Activated CD8-positive, alpha-beta T cell treated with anti-CD3 and anti-CD28 coated beads, Interleukin-2, amount 10 ng/mL, durations not matched to agents 7 days and 5 days (primary cell): ENCODE results near the gene AANAT. TPM values are rescaled to one million over a fixed set of nuclear protein-coding genes. Genes with fewer than 3 reads are reported as not detected.

Experiments used
- ATAC-seq: fragments of 150-1000 bp; cut with Tn5 transposase; one replicate; pipeline ENCODE4 v1.10.0; 2021; ENCODE audit warnings: moderate library complexity
- CTCF ChIA-PET: fragments of 350-600 bp; sonication (Branson Sonifier 250); formaldehyde crosslinking; loops from one replicate; lab custom pipeline; 2021; ENCODE audit warnings: antibody characterized with exemption; lab: Charles Lee
- POLR2A ChIA-PET: fragments of 350-600 bp; sonication (Branson Sonifier 250); formaldehyde crosslinking; loops from one replicate; lab custom pipeline; 2021; ENCODE audit warnings: antibody characterized with exemption; lab: Charles Lee
- DNase-seq: peaks from one replicate; pipeline ENCODE4 v3.0.0-alpha.2; 2020
- H3K27ac Mint-ChIP-seq: one replicate; pipeline ENCODE4 v1.8.0; 2021; ENCODE audit warnings: mild to moderate bottlenecking, mixed read lengths
- H3K27me3 Mint-ChIP-seq: one replicate; pipeline ENCODE4 v1.8.0; 2021; ENCODE audit warnings: low read depth, mixed read lengths
- H3K36me3 Mint-ChIP-seq: one replicate; pipeline ENCODE4 v1.8.0; 2021; ENCODE audit warnings: low read depth, mixed read lengths
- H3K4me1 Mint-ChIP-seq: one replicate; pipeline ENCODE4 v1.8.0; 2021; ENCODE audit warnings: low read depth, mixed read lengths
- H3K4me3 Mint-ChIP-seq: one replicate; pipeline ENCODE4 v1.8.0; 2021; ENCODE audit warnings: mild to moderate bottlenecking, mixed read lengths
- H3K9me3 Mint-ChIP-seq: one replicate; pipeline ENCODE4 v1.8.0; 2022; ENCODE audit warnings: mixed read lengths; ENCODE audit not compliant: insufficient read depth
- total RNA-seq, 2 experiments: library from RNA; stranded (reverse); gene quantifications; one replicate each; pipeline ENCODE4 v1.2.3, GENCODE V29; 2021

AANAT gene
- total RNA-seq, 2 experiments from 2014 or later: not detected

GRCh38 chr17:76471498-76472257 is 4.3 kb downstream of the AANAT start:
- Mint-ChIP-seq H3K9me3 (no peaks in the 10 kb centered on the region), H3K36me3 (peaks cover 22% of the 10 kb centered on the region), H3K4me1 (no peaks in the 10 kb centered on the region), H3K4me3 (no peak overlapping the region), H3K27ac (no peak overlapping the region), H3K27me3 (no peaks in the 10 kb centered on the region)
- ChIA-PET POLR2A (no interaction called here), CTCF (no interaction called here)
- ATAC-seq: no peak
- DNase-seq: no peak

GRCh38 chr17:76472258-76472645 is 4.8 kb downstream of the AANAT start:
- DNase-seq (no peak), ATAC-seq (no peak)
- CTCF ChIA-PET: no interaction called here
- Mint-ChIP-seq H3K27me3 (no peaks in the 10 kb centered on the region), H3K36me3 (peaks cover 22% of the 10 kb centered on the region), H3K27ac (no peak overlapping the region), H3K4me1 (no peaks in the 10 kb centered on the region), H3K9me3 (no peaks in the 10 kb centered on the region), H3K4me3 (no peak overlapping the region)
- POLR2A ChIA-PET: no interaction called here

- Mint-ChIP-seq H3K27me3 (no peaks in the 10 kb centered on the region), H3K27ac (no peak overlapping the region), H3K4me3 (no peak overlapping the region), H3K4me1 (no peaks in the 10 kb centered on the region), H3K36me3 (peaks cover 22% of the 10 kb centered on the region), H3K9me3 (no peaks in the 10 kb centered on the region)
- no peak for ATAC-seq
- ChIA-PET CTCF (no interaction called here), POLR2A (no interaction called here)
- no peak for DNase-seq
Measured at GRCh38 chr17:76472726-76473125, 5.3 kb downstream of the AANAT start.

GRCh38 chr17:76473541-76473985 is 6.2 kb downstream of the AANAT start:
- Mint-ChIP-seq H3K36me3 (peaks cover 30% of the 10 kb centered on the region), H3K4me3 (no peak overlapping the region), H3K9me3 (no peaks in the 10 kb centered on the region), H3K27me3 (no peaks in the 10 kb centered on the region), H3K27ac (no peak overlapping the region), H3K4me1 (no peaks in the 10 kb centered on the region)
- POLR2A ChIA-PET: no interaction called here
- ATAC-seq (peak; percentile 32), DNase-seq (peak; percentile 33)
- CTCF ChIA-PET: interaction anchor here (1.8 kb wide), 1 partner anchor 8 kb away, joined by 4 read pairs; no protein-coding TSS in a partner anchor

- ChIA-PET POLR2A (no interaction called here), CTCF (interaction anchor here (1.1 to 1.8 kb wide), 4 partner anchors 8 to 32 kb away, joined by 4 to 5 read pairs (median 4); partner anchors contain the start of gene RHBDF2)
- Mint-ChIP-seq H3K27ac (no peak overlapping the region), H3K4me3 (no peak overlapping the region), H3K27me3 (no peaks in the 10 kb centered on the region), H3K4me1 (no peaks in the 10 kb centered on the region), H3K36me3 (peaks cover 32% of the 10 kb centered on the region), H3K9me3 (no peaks in the 10 kb centered on the region)
- ATAC-seq (no peak), DNase-seq (no peak)
Measured at GRCh38 chr17:76474238-76474637, 6.8 kb downstream of the AANAT start.

GRCh38 chr17:76474894-76475293 is 7.5 kb downstream of the AANAT start:
- Mint-ChIP-seq H3K9me3 (no peaks in the 10 kb centered on the region), H3K4me3 (no peak overlapping the region), H3K36me3 (peaks cover 32% of the 10 kb centered on the region), H3K4me1 (no peaks in the 10 kb centered on the region), H3K27ac (no peak overlapping the region), H3K27me3 (no peaks in the 10 kb centered on the region)
- POLR2A ChIA-PET: no interaction called here
- DNase-seq (no peak), ATAC-seq (no peak)
- CTCF ChIA-PET: interaction anchor here (1.1 to 1.8 kb wide), 4 partner anchors 9 to 31 kb away, joined by 4 to 5 read pairs (median 4); partner anchors contain the start of gene RHBDF2

- H3K4me1 Mint-ChIP-seq: peaks cover 2% of the 10 kb centered on the region
- no peak for ATAC-seq
- no peak overlapping the region for H3K27ac Mint-ChIP-seq
- H3K27me3 Mint-ChIP-seq: no peaks in the 10 kb centered on the region
- ChIA-PET CTCF (interaction anchor here (1.1 to 1.8 kb wide), 4 partner anchors 9 to 31 kb away, joined by 4 to 5 read pairs (median 4); partner anchors contain the start of gene RHBDF2), POLR2A (interaction anchor here (1.1 kb wide), 1 partner anchor 16 kb away, joined by 3 read pairs; no protein-coding TSS in a partner anchor)
- H3K9me3 Mint-ChIP-seq: no peaks in the 10 kb centered on the region
- H3K4me3 Mint-ChIP-seq: no peak overlapping the region
- DNase-seq: no peak
- H3K36me3 Mint-ChIP-seq: peaks cover 32% of the 10 kb centered on the region
Measured at GRCh38 chr17:76475302-76475701, 7.9 kb downstream of the AANAT start.

GRCh38 chr17:76476736-76477135 is 9.3 kb downstream of the AANAT start:
- CTCF ChIA-PET: interaction anchor here (1.3 kb wide), 1 partner anchor 34 kb away, joined by 3 read pairs; no protein-coding TSS in a partner anchor
- no peak for ATAC-seq
- POLR2A ChIA-PET: interaction anchor here (0.6 to 1.1 kb wide), 3 partner anchors 15 to 1608 kb away, joined by 3 read pairs; partner anchors contain the start of gene RHBDF2

GRCh38 chr17:76477576-76477975 is 10.2 kb downstream of the AANAT start:
- Mint-ChIP-seq H3K9me3 (no peaks in the 10 kb centered on the region), H3K27ac (no peak overlapping the region), H3K27me3 (no peaks in the 10 kb centered on the region), H3K4me3 (no peak overlapping the region), H3K36me3 (peaks cover 40% of the 10 kb centered on the region), H3K4me1 (peaks cover 20% of the 10 kb centered on the region)
- no peak for ATAC-seq
- ChIA-PET CTCF (interaction anchor here (0.9 to 1.1 kb wide), 2 partner anchors 11 to 29 kb away, joined by 3 to 4 read pairs; no protein-coding TSS in a partner anchor), POLR2A (interaction anchor here (0.6 kb wide), 1 partner anchor 1608 kb away, joined by 3 read pairs; no protein-coding TSS in a partner anchor)
- no peak for DNase-seq

More at GRCh38 chr17:76476736-76477135, 9.3 kb downstream of the AANAT start:
- peaks cover 15% of the 10 kb centered on the region for H3K4me1 Mint-ChIP-seq
- H3K27me3 Mint-ChIP-seq: no peaks in the 10 kb centered on the region
- no peaks in the 10 kb centered on the region for H3K9me3 Mint-ChIP-seq
- no peak for DNase-seq
- no peak overlapping the region for H3K27ac Mint-ChIP-seq
- no peak overlapping the region for H3K4me3 Mint-ChIP-seq
- H3K36me3 Mint-ChIP-seq: peaks cover 36% of the 10 kb centered on the region

- CTCF ChIA-PET: interaction anchor here (0.9 to 1.1 kb wide), 2 partner anchors 11 to 29 kb away, joined by 3 to 4 read pairs; no protein-coding TSS in a partner anchor
- no peak for DNase-seq
- H3K9me3 Mint-ChIP-seq: no peaks in the 10 kb centered on the region
- H3K4me1 Mint-ChIP-seq: peaks cover 22% of the 10 kb centered on the region
- H3K36me3 Mint-ChIP-seq: peaks cover 39% of the 10 kb centered on the region
- H3K27me3 Mint-ChIP-seq: no peaks in the 10 kb centered on the region
- H3K27ac Mint-ChIP-seq: peak overlapping the region; percentile 66
- ATAC-seq: no peak
- no peak overlapping the region for H3K4me3 Mint-ChIP-seq
- POLR2A ChIA-PET: no interaction called here
Measured at GRCh38 chr17:76478097-76478496, 10.7 kb downstream of the AANAT start.

GRCh38 chr17:76478730-76479514 is 11.5 kb downstream of the AANAT start:
- Mint-ChIP-seq H3K36me3 (peaks cover 39% of the 10 kb centered on the region), H3K9me3 (no peaks in the 10 kb centered on the region), H3K4me1 (peaks cover 22% of the 10 kb centered on the region), H3K27me3 (no peaks in the 10 kb centered on the region), H3K27ac (no peak overlapping the region), H3K4me3 (no peak overlapping the region)
- DNase-seq: no peak
- POLR2A ChIA-PET: no interaction called here
- CTCF ChIA-PET: no interaction called here
- no peak for ATAC-seq
